Measurements from ENCODE around the gene CNIH3. TPM values are rescaled to one million over a fixed set of nuclear protein-coding genes. Genes with fewer than 3 reads are reported as not detected.

Gene CNIH3
- total RNA-seq, 2 experiments from 2014 or later = 1.8 to 2.5 TPM

DNA sequence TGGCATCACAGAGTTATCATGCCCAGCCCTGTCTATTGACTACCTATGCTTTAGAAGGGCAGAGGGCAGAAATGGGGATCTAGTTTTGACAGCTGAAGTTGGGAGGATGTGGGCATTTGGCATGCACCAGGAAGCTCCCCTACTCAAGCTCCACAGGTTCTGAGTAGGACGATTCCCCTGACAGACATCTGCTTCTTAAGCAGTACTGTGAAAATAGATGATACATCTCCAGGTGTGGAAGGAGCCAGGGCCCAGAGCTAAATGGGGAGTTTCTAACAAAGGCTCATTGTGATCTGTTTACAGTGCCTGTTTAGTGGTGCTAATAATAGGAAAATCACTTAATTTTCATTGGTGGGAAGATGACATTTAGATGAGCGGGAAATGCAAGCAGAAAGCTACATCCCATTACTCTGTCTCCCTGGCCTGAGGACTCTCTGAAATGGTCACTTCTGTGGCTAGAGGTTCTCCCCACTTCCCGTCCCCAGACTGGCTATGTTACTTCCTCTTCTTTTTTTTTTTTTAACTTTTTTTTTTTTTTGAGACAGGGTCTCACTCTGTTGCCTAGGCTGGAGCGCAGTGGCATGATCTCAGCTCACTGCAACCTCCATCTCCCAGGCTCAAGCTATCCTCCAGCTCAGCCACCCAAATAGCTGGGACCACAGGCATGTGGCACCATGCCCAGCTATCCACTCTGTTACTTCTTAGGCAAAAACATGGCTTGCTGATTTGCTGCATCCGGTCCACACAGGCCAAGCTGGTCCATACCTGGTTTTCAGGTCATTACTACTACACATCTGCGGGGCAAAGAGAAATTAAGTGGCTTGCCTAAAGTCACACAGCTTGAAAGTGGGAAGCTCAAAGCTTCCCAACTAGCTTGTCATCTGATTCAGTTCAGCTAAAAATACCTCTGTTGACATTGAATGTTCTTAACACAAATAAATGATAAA, 23.2 kb upstream of the CNIH3 start:
- H3K4me1 Mint-ChIP-seq (ENCODE audit: low read depth) = no peaks in the 10 kb centered on the region
- Histone ChIP-seq H3K4me1 (ENCODE audit: insufficient read depth, low read length) (no peaks in the 10 kb centered on the region), H3K4me3 (ENCODE audit: low read length) (no peak overlapping the region), H3K36me3 (ENCODE audit: insufficient read depth, low read length) (no peaks in the 10 kb centered on the region), H3K9me3 (ENCODE audit: control insufficient read depth in 1 of 2, insufficient read depth in 1 of 2, low read length in 2 of 2) (no peaks in the 10 kb centered on the region), H3K27me3 (ENCODE audit: control insufficient read depth in 1 of 2, insufficient read depth in 2 of 2, low read length in 2 of 2) (no peaks in the 10 kb centered on the region), H3K27ac (ENCODE audit: low read depth in 1 of 2, low read length in 2 of 2) (no peak overlapping the region)
- CTCF ChIA-PET = interaction anchor here (0.5 kb wide), 1 partner anchor 277 kb away, joined by 3 read pairs; no protein-coding TSS in a partner anchor
- DNase-seq (peak in 1 of 14 experiments; percentile 11), ATAC-seq (ENCODE audit: poor library complexity) (no peak)
- POLR2A ChIA-PET = no interaction called here
- no peaks in the 10 kb centered on the region for H3K9me3 Mint-ChIP-seq
- H3K27me3 Mint-ChIP-seq = no peaks in the 10 kb centered on the region
- H3K27ac Mint-ChIP-seq = no peak overlapping the region
- no peak overlapping the region for H3K4me3 Mint-ChIP-seq
- intact Hi-C loops (cut with DNase I, micrococcal nuclease) = no loop called here
- H3K36me3 Mint-ChIP-seq (ENCODE audit: low read depth) = no peaks in the 10 kb centered on the region
- TF ChIP-seq, protein P1, sequence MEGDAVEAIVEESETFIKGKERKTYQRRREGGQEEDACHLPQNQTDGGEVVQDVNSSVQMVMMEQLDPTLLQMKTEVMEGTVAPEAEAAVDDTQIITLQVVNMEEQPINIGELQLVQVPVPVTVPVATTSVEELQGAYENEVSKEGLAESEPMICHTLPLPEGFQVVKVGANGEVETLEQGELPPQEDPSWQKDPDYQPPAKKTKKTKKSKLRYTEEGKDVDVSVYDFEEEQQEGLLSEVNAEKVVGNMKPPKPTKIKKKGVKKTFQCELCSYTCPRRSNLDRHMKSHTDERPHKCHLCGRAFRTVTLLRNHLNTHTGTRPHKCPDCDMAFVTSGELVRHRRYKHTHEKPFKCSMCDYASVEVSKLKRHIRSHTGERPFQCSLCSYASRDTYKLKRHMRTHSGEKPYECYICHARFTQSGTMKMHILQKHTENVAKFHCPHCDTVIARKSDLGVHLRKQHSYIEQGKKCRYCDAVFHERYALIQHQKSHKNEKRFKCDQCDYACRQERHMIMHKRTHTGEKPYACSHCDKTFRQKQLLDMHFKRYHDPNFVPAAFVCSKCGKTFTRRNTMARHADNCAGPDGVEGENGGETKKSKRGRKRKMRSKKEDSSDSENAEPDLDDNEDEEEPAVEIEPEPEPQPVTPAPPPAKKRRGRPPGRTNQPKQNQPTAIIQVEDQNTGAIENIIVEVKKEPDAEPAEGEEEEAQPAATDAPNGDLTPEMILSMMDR (IDR thresholded peaks at IDR 0.05) = no peak

DNA sequence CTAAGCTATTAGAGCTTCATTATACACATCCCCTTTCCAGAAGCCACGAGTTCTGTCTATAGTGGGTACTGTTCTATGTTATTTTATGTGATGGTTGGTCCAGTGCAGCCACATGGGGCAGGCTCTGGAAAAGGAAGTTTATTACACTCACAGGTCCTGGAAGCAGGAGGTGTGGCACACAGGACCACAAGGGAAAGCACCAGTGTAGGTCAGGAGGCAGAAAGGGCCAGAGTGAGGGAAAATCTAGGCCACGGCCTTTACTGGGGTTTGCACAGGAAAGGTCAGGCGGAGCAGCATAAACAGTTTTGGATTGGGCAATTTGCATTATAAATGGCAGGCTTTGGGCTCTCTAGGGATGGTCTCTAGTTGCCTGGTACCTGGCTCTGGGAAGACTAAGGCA, 21.8 kb upstream of the CNIH3 start:
- Histone ChIP-seq H3K9me3 (ENCODE audit: control insufficient read depth in 1 of 2, insufficient read depth in 1 of 2, low read length in 2 of 2) (no peaks in the 10 kb centered on the region), H3K36me3 (ENCODE audit: insufficient read depth, low read length) (no peaks in the 10 kb centered on the region), H3K27ac (ENCODE audit: low read depth in 1 of 2, low read length in 2 of 2) (no peak overlapping the region), H3K4me1 (ENCODE audit: insufficient read depth, low read length) (no peaks in the 10 kb centered on the region), H3K27me3 (ENCODE audit: control insufficient read depth in 1 of 2, insufficient read depth in 2 of 2, low read length in 2 of 2) (no peaks in the 10 kb centered on the region), H3K4me3 (ENCODE audit: low read length) (no peak overlapping the region)
- Mint-ChIP-seq H3K4me1 (ENCODE audit: low read depth) (no peaks in the 10 kb centered on the region), H3K27me3 (no peaks in the 10 kb centered on the region), H3K4me3 (no peak overlapping the region), H3K27ac (no peak overlapping the region), H3K36me3 (ENCODE audit: low read depth) (no peaks in the 10 kb centered on the region), H3K9me3 (no peaks in the 10 kb centered on the region)
- CTCF ChIA-PET = no interaction called here
- DNase-seq (no peak), ATAC-seq (ENCODE audit: poor library complexity) (no peak)
- intact Hi-C loops (cut with DNase I, micrococcal nuclease) = no loop called here
- TF ChIP-seq, protein P1 (IDR thresholded peaks at IDR 0.05) = no peak
- POLR2A ChIA-PET = no interaction called here

DNA sequence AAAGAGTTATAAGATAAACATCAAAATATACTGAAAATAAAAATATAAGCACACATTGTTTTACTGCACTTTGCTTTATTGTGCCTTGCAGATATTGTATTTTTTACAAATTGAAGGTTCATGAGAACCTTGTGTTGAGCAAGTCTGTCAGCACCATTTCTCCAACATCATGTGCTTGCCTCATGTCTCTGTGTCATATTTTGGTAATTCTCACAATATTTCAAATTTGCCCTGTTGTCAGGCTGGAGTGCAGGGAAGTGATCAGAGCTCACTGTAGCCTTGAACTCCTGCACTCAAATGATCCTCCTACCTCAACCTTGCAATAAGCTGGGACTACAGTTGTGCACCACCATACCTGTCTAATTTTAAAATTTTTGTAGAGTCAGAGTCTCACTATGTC, 21.3 kb upstream of the CNIH3 start:
- Mint-ChIP-seq H3K4me3 (no peak overlapping the region), H3K9me3 (no peaks in the 10 kb centered on the region), H3K4me1 (ENCODE audit: low read depth) (no peaks in the 10 kb centered on the region), H3K27me3 (no peaks in the 10 kb centered on the region), H3K36me3 (ENCODE audit: low read depth) (no peaks in the 10 kb centered on the region), H3K27ac (no peak overlapping the region)
- Histone ChIP-seq H3K9me3 (ENCODE audit: control insufficient read depth in 1 of 2, insufficient read depth in 1 of 2, low read length in 2 of 2) (no peaks in the 10 kb centered on the region), H3K36me3 (ENCODE audit: insufficient read depth, low read length) (no peaks in the 10 kb centered on the region), H3K27ac (ENCODE audit: low read depth in 1 of 2, low read length in 2 of 2) (no peak overlapping the region), H3K4me1 (ENCODE audit: insufficient read depth, low read length) (no peaks in the 10 kb centered on the region), H3K27me3 (ENCODE audit: control insufficient read depth in 1 of 2, insufficient read depth in 2 of 2, low read length in 2 of 2) (no peaks in the 10 kb centered on the region), H3K4me3 (ENCODE audit: low read length) (no peak overlapping the region)
- TF ChIP-seq, protein P1 (IDR thresholded peaks at IDR 0.05) = no peak
- CTCF ChIA-PET = no interaction called here
- DNase-seq (no peak), ATAC-seq (ENCODE audit: poor library complexity) (no peak)
- intact Hi-C loops (cut with DNase I, micrococcal nuclease) = no loop called here
- POLR2A ChIA-PET = no interaction called here
